ENCODE results near the gene LNPEP.

Gene LNPEP

DNA sequence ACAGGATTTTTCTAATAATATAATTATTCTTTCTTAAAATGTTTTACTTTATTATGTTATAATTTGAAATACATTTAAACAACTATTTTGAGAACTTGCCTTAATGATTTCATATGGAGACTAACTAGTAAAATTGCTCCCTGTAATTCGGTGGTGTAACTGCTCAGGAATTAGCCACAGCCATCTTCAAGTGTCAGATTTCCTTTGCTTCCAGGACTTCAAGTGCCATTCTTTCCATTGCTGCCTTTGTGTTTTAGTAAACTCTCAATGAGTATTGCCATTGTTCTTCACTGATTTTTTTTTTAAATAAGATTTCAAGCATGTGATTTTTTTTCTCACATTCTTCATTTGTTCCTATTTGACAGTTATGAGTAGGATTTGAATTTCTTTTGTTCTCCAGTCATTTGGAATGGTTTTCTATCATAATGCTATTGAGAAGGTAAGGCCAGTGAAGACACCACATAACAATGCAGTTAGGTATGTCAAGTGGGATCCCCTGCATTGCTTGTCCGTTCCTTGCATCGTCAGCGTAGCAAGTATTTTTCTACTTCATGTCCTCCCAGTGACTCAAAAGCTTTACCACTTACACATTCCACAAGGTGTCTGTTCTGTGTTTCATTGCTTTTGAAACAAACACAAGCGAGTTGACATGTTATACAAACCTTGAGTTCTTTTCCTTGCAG, 83.7 kb downstream of the LNPEP start:
- H3K27ac ChIP-seq (ENCODE audit: low read depth, low read length), result no peak overlapping the region
- no peaks in the 10 kb centered on the region for H3K9me2 ChIP-seq (replicated peaks; ENCODE audit: insufficient read depth, low read length)
- peaks cover 16% of the 10 kb centered on the region for H3F3A ChIP-seq (ENCODE audit: insufficient read depth)
- H3K4me2 ChIP-seq (ENCODE audit: low read depth, low read length, poor library complexity, severe bottlenecking), result no peak overlapping the region
- no peak overlapping the region for H3K4me3 ChIP-seq (ENCODE audit: insufficient read depth, low read length, poor library complexity, severe bottlenecking)
- peaks cover 11% of the 10 kb centered on the region; the same call in 1 of the 2 replicates for H3K79me2 ChIP-seq (ENCODE audit: insufficient read depth, low read length)
- no peaks in the 10 kb centered on the region for H3K27me3 ChIP-seq (ENCODE audit: low read length)
- TF ChIP-seq, protein P1, sequence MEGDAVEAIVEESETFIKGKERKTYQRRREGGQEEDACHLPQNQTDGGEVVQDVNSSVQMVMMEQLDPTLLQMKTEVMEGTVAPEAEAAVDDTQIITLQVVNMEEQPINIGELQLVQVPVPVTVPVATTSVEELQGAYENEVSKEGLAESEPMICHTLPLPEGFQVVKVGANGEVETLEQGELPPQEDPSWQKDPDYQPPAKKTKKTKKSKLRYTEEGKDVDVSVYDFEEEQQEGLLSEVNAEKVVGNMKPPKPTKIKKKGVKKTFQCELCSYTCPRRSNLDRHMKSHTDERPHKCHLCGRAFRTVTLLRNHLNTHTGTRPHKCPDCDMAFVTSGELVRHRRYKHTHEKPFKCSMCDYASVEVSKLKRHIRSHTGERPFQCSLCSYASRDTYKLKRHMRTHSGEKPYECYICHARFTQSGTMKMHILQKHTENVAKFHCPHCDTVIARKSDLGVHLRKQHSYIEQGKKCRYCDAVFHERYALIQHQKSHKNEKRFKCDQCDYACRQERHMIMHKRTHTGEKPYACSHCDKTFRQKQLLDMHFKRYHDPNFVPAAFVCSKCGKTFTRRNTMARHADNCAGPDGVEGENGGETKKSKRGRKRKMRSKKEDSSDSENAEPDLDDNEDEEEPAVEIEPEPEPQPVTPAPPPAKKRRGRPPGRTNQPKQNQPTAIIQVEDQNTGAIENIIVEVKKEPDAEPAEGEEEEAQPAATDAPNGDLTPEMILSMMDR (IDR thresholded peaks at IDR 0.05; ENCODE audit: insufficient read depth, low read length, poor library complexity, severe bottlenecking), result no peak
- TF ChIP-seq EZH2phosphoT487 (conservative IDR thresholded peaks at IDR 0.05; ENCODE audit: low read length), result no peak
- peaks cover 76% of the 10 kb centered on the region for H3K36me3 ChIP-seq (ENCODE audit: low read length)
- no peaks in the 10 kb centered on the region for H3K9me3 ChIP-seq (ENCODE audit: insufficient read depth, low read length)
- H3K9ac ChIP-seq (ENCODE audit: low read length), result no peak overlapping the region
- no peaks in the 10 kb centered on the region for H4K20me1 ChIP-seq (ENCODE audit: low read depth, low read length)
- no peak overlapping the region for H2AFZ ChIP-seq (ENCODE audit: low read depth, low read length, severe bottlenecking)

DNA sequence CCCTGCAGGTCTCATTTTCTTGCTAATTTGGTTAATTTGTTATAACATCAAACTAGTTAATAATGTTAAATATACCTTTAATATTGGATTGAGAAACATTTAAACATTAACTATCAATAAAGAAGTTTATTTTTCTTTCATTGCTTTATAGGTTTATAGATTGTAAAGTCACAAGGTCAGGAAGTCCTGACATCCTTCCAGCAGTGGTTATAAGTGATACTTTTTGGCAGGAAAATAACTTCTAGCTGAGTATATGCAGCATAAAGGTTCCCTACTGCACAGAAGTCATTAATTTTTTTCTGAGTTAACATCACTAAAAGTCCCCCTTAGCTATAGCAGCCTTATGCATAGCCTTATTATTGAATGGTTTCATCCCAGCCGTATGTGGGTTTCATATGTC, 85.5 kb downstream of the LNPEP start:
- H3K9ac ChIP-seq (ENCODE audit: low read length), result no peak overlapping the region
- no peak overlapping the region for H2AFZ ChIP-seq (ENCODE audit: low read depth, low read length, severe bottlenecking)
- H3F3A ChIP-seq (ENCODE audit: insufficient read depth), result peaks cover 2% of the 10 kb centered on the region; the same call in 1 of the 2 replicates
- H3K9me2 ChIP-seq (replicated peaks; ENCODE audit: insufficient read depth, low read length), result no peaks in the 10 kb centered on the region
- H3K4me2 ChIP-seq (ENCODE audit: low read depth, low read length, poor library complexity, severe bottlenecking), result no peak overlapping the region
- H3K36me3 ChIP-seq (ENCODE audit: low read length), result peaks cover 74% of the 10 kb centered on the region
- H3K79me2 ChIP-seq (ENCODE audit: insufficient read depth, low read length), result peaks cover 5% of the 10 kb centered on the region; the same call in 1 of the 2 replicates
- no peaks in the 10 kb centered on the region for H3K9me3 ChIP-seq (ENCODE audit: insufficient read depth, low read length)
- TF ChIP-seq, protein P1 (IDR thresholded peaks at IDR 0.05; ENCODE audit: insufficient read depth, low read length, poor library complexity, severe bottlenecking), result no peak
- TF ChIP-seq EZH2phosphoT487 (conservative IDR thresholded peaks at IDR 0.05; ENCODE audit: low read length), result no peak
- no peaks in the 10 kb centered on the region for H3K27me3 ChIP-seq (ENCODE audit: low read length)
- H3K4me3 ChIP-seq (ENCODE audit: insufficient read depth, low read length, poor library complexity, severe bottlenecking), result no peak overlapping the region
- no peak overlapping the region for H3K27ac ChIP-seq (ENCODE audit: low read depth, low read length)
- H4K20me1 ChIP-seq (ENCODE audit: low read depth, low read length), result no peaks in the 10 kb centered on the region

DNA sequence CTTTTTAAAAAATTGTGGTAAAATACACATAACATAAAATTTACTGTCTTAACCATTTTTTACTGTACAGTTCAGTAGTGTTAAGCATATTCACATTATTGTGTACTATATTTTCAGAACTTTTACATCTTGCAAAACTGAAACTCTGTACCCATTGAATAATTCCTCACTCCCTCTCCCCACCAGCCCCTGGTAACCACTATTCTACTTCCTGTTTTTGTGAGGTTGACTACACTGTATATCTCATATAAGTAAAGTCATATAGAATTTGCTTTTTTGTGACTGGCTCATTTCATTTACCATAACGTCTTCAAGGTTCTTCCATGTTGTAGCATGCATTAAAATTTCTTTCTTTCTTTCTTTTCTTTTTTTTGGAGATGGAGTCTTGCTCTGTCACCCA, 87.0 kb downstream of the LNPEP start:
- no peak for TF ChIP-seq EZH2phosphoT487 (conservative IDR thresholded peaks at IDR 0.05; ENCODE audit: low read length)
- TF ChIP-seq, protein P1 (IDR thresholded peaks at IDR 0.05; ENCODE audit: insufficient read depth, low read length, poor library complexity, severe bottlenecking), result no peak
- H3K9me2 ChIP-seq (replicated peaks; ENCODE audit: insufficient read depth, low read length), result no peaks in the 10 kb centered on the region
- peaks cover 3% of the 10 kb centered on the region; the same call in 1 of the 2 replicates for H3K79me2 ChIP-seq (ENCODE audit: insufficient read depth, low read length)
- H3F3A ChIP-seq (ENCODE audit: insufficient read depth), result no peaks in the 10 kb centered on the region
- no peak overlapping the region for H3K4me2 ChIP-seq (ENCODE audit: low read depth, low read length, poor library complexity, severe bottlenecking)
- H3K36me3 ChIP-seq (ENCODE audit: low read length), result peaks cover 72% of the 10 kb centered on the region
- H4K20me1 ChIP-seq (ENCODE audit: low read depth, low read length), result no peaks in the 10 kb centered on the region
- no peaks in the 10 kb centered on the region for H3K27me3 ChIP-seq (ENCODE audit: low read length)
- no peak overlapping the region for H3K27ac ChIP-seq (ENCODE audit: low read depth, low read length)
- H3K9me3 ChIP-seq (ENCODE audit: insufficient read depth, low read length), result no peaks in the 10 kb centered on the region
- no peak overlapping the region for H2AFZ ChIP-seq (ENCODE audit: low read depth, low read length, severe bottlenecking)
- H3K4me3 ChIP-seq (ENCODE audit: insufficient read depth, low read length, poor library complexity, severe bottlenecking), result no peak overlapping the region
- no peak overlapping the region for H3K9ac ChIP-seq (ENCODE audit: low read length)

All from SU-DHL-6 (cell line).